NT2/D1 (cell line): ENCODE data around the gene CYP4A11.

Experiments
- SUZ12 ChIP-seq: IDR thresholded peaks from 2 replicates; pipeline ENCODE4 v1.6.1; 2011; ENCODE audit not compliant: insufficient read length, insufficient read depth; ENCODE audit errors: extremely low read depth
- YY1 ChIP-seq: IDR thresholded peaks from 2 replicates; pipeline ENCODE4 v1.6.1; 2011; ENCODE audit not compliant: insufficient read length, insufficient read depth
- ZNF274 ChIP-seq: IDR thresholded peaks from 2 replicates; pipeline ENCODE4 v1.6.1; 2011; ENCODE audit warnings: mild to moderate bottlenecking, low read depth, low read length

- TF ChIP-seq SUZ12 (no peak), YY1 (no peak), ZNF274 (no peak)
Observed at GRCh38 chr1:46969014-46969619, 27.8 kb upstream of the CYP4A11 start.
